HepG2 (cell line): ENCODE data around the gene BTNL3. TPM values are rescaled to one million over a fixed set of nuclear protein-coding genes. Genes with fewer than 3 reads are reported as not detected.
"Not testable (repeated sequence)": the region's sequence is repeated elsewhere in the genome, so short reads cannot be mapped to it uniquely, and the experiment has no call there.

Experiments
- ATAC-seq: fragments of 200-7000 bp; cut with Tn5 transposase; 3 replicates; pipeline ENCODE4 v1.9.1; 2020; ENCODE audit warnings: mild to moderate bottlenecking, moderate library complexity
- BruUV-seq: library from RNA; stranded (reverse); fragments of 400-500 nt; replicated peaks from 2 replicates; lab custom pipeline; 2021; lab: Mats Ljungman, UMichigan
- CTCF ChIA-PET: fragments of 300-600 bp; formaldehyde crosslinking; extraction: SDS; loops from one replicate; lab custom pipeline; 2021; ENCODE audit warnings: low total read pairs, inconsistent platforms, low intra/inter-chr PET ratio; lab: Yijun Ruan, JAX
- POLR2A ChIA-PET: fragments of 350-600 bp; sonication (Branson Sonifier 250); formaldehyde crosslinking; loops from one replicate; lab custom pipeline; 2020; ENCODE audit warnings: antibody characterized with exemption, inconsistent platforms; lab: Yijun Ruan, JAX
- DNase-seq: peaks from one replicate; pipeline ENCODE4 v3.0.0-alpha.2; 2015; ENCODE audit warnings: low spot score
- FAIRE-seq: peaks from 3 replicates; lab custom pipeline; 2011; peaks lifted over from hg19 to GRCh38; lab: Jason Lieb, UNC
- H2AFZ ChIP-seq: one replicate; pipeline ENCODE4 v1.6.1; 2011; ENCODE audit warnings: low read length, inconsistent platforms
- H3K27ac ChIP-seq: fragments of 300-600 bp; 3 replicates; pipeline ENCODE4 v1.8.0; 2011; ENCODE audit warnings: mixed run types, mild to moderate bottlenecking, mixed read lengths, low read length, inconsistent platforms; ENCODE audit not compliant: insufficient read depth; ENCODE audit errors: extremely low read length
- H3K27me3 ChIP-seq, 2 experiments: fragments of 200-600 bp in 1 of 2; 2 replicates in 1 of 2; 3 replicates in 1 of 2; pipeline versions ENCODE4 v1.6.0 to v1.8.0; 2011; ENCODE audit warnings: low read length in 2 of 2, mild to moderate bottlenecking in 2 of 2, moderate library complexity in 2 of 2, inconsistent platforms in 1 of 2; ENCODE audit not compliant: insufficient read depth in 2 of 2, control insufficient read depth in 1 of 2
- H3K36me3 ChIP-seq, 2 experiments: fragments of 200-600 bp in 1 of 2; replicated peaks in 1 of 2; 2 replicates in 1 of 2; 3 replicates in 1 of 2; pipeline versions ENCODE4 v1.5.1 to v1.8.0; 2011; ENCODE audit warnings: low read length in 2 of 2, inconsistent platforms in 1 of 2; ENCODE audit not compliant: insufficient read depth in 2 of 2, control insufficient read depth in 1 of 2
- H3K4me1 ChIP-seq: 2 replicates; pipeline ENCODE4 v1.5.1; 2012; ENCODE audit warnings: low read length, inconsistent platforms; ENCODE audit not compliant: insufficient read depth
- H3K4me2 ChIP-seq: 2 replicates; pipeline ENCODE4 v1.6.0; 2011; ENCODE audit warnings: low read depth, low read length, inconsistent platforms
- H3K4me3 ChIP-seq, 3 experiments: fragments of 200-600 bp in 1 of 3; sonication (generic), shearing (Covaris generic) in 1 of 3; replicated peaks in 1 of 3; 2 replicates each; pipeline ENCODE4 v1.5.1; 2011 to 2016; ENCODE audit warnings: low read length in 3 of 3, inconsistent platforms in 2 of 3, low read depth in 2 of 3, mild to moderate bottlenecking in 2 of 3, control low read depth in 1 of 3, mixed read lengths in 1 of 3; ENCODE audit not compliant: insufficient read depth in 1 of 3
- H3K79me2 ChIP-seq: one replicate; pipeline ENCODE4 v1.6.1; 2011; ENCODE audit warnings: low read length, inconsistent platforms; ENCODE audit not compliant: insufficient read depth
- H3K9ac ChIP-seq: 2 replicates; pipeline ENCODE4 v1.6.0; 2011; ENCODE audit warnings: mild to moderate bottlenecking, low read depth, low read length, inconsistent platforms; ENCODE audit not compliant: insufficient read depth
- H3K9me3 ChIP-seq: 2 replicates; pipeline ENCODE4 v1.5.1; 2012; ENCODE audit warnings: mild to moderate bottlenecking, low read length
- H4K20me1 ChIP-seq: 2 replicates; pipeline ENCODE4 v1.6.0; 2011; ENCODE audit warnings: inconsistent platforms, mild to moderate bottlenecking, low read length, moderate library complexity; ENCODE audit not compliant: insufficient read depth
- WGBS: methylation state at CpG from one replicate; pipeline ENCODE4 v1.1.6; 2017; ENCODE audit warnings: low lambda C conversion rate; 5-methylcytosine and 5-hydroxymethylcytosine counted together
- in situ Hi-C: cut with HindIII; loops from 2 replicates; pipeline ENCODE4 v1.10.0; 2017; ENCODE audit warnings: low pct_unique_long_range_greater_than_20kb; ENCODE audit not compliant: extremely low pct_ligation_motif_present
- intact Hi-C: fragments of 100-400 bp; cut with micrococcal nuclease; formaldehyde crosslinking; loops from one replicate; pipeline ENCODE4 v1.10.0; 2022; ENCODE audit not compliant: unreplicated experiment
- polyA plus RNA-seq, 8 experiments: library from polyadenylated mRNA; depleted of rRNA in 3 of 8; stranded (reverse) in 7 of 8; unstranded in 1 of 8; fragments of >200 nt; fragmentation: Illumina TruSeq in 4 of 8; extraction: Trizol in 4 of 8; gene quantifications; 2 replicates each; pipeline versions ENCODE4 v1.2.1 to v1.2.3, GENCODE V29; 2011 to 2016; ENCODE audit warnings: low read depth in 4 of 8, missing spikeins in 1 of 8, mixed read lengths in 1 of 8; ENCODE audit not compliant: insufficient read depth in 1 of 8
- total RNA-seq, 5 experiments: library from RNA; depleted of rRNA; stranded (reverse); fragments of >200 nt; fragmentation: Illumina TruSeq; extraction: Trizol; gene quantifications; 2 replicates each; pipeline ENCODE4 v1.2.3, GENCODE V29; 2016; ENCODE audit warnings: low read depth in 1 of 5

Gene BTNL3
- total and polyA plus RNA-seq, 2 of the 13 experiments (the other 11 are each of a cell fraction or from before 2014, with no cell fraction given): not detected

- intact Hi-C loops, H3K9me3 ChIP-seq, FAIRE-seq, H3K4me3 ChIP-seq, H3K9ac ChIP-seq, H3K36me3 ChIP-seq, H3K27ac ChIP-seq, H4K20me1 ChIP-seq, H2AFZ ChIP-seq, in situ Hi-C loops, H3K27me3 ChIP-seq, ATAC-seq, CTCF ChIA-PET, H3K79me2 ChIP-seq, H3K4me1 ChIP-seq, DNase-seq, H3K4me2 ChIP-seq, BruUV-seq, POLR2A ChIA-PET: not testable (repeated sequence)
- 2% methylated on average over 4 of the region's 4 CpGs for WGBS
Measured at GRCh38 chr5:181010018-181010417, 21.4 kb downstream of the BTNL3 start.

GRCh38 chr5:181014654-181015053 is 26.0 kb downstream of the BTNL3 start:
- CTCF ChIA-PET, H3K9ac ChIP-seq, DNase-seq, H2AFZ ChIP-seq, H3K27ac ChIP-seq, POLR2A ChIA-PET, H3K27me3 ChIP-seq, H4K20me1 ChIP-seq, H3K4me2 ChIP-seq, BruUV-seq, H3K79me2 ChIP-seq, intact Hi-C loops, H3K36me3 ChIP-seq, in situ Hi-C loops, H3K4me1 ChIP-seq, H3K4me3 ChIP-seq, FAIRE-seq, H3K9me3 ChIP-seq, ATAC-seq: not testable (repeated sequence)

GRCh38 chr5:181017448-181017847 is 28.8 kb downstream of the BTNL3 start:
- 2% methylated on average over 3 of the region's 3 CpGs for WGBS
- H3K9ac ChIP-seq, intact Hi-C loops, H3K36me3 ChIP-seq, BruUV-seq, H3K27me3 ChIP-seq, H3K4me2 ChIP-seq, H3K27ac ChIP-seq, in situ Hi-C loops, ATAC-seq, H3K4me3 ChIP-seq, H3K9me3 ChIP-seq, DNase-seq, H4K20me1 ChIP-seq, FAIRE-seq, H2AFZ ChIP-seq, POLR2A ChIA-PET, H3K4me1 ChIP-seq, H3K79me2 ChIP-seq, CTCF ChIA-PET: not testable (repeated sequence)
